RWPE2 (cell line): ENCODE results near the gene GRIP1.

Source experiments
- ATAC-seq: fragments of 200-7000 bp; cut with Tn5 transposase; 3 replicates; pipeline ENCODE4 v1.9.1; 2021; ENCODE audit warnings: low read depth
- DNase-seq: peaks from one replicate; pipeline ENCODE4 v3.0.0-alpha.2; 2020; ENCODE audit warnings: low spot score
- H3K27ac ChIP-seq: fragments of 450-650 bp; 2 replicates; pipeline ENCODE4 v1.5.1; 2017; ENCODE audit warnings: mild to moderate bottlenecking; ENCODE audit not compliant: poor library complexity, severe bottlenecking
- H3K27me3 ChIP-seq: fragments of 250-450 bp; sonication (Bioruptor Pico); 2 replicates; pipeline ENCODE4 v1.5.1; 2021; ENCODE audit warnings: mild to moderate bottlenecking, moderate library complexity; ENCODE audit not compliant: insufficient read depth, poor library complexity, severe bottlenecking
- H3K36me3 ChIP-seq: fragments of 250-450 bp; sonication (Bioruptor Pico); 2 replicates; pipeline ENCODE4 v1.5.1; 2020; ENCODE audit warnings: low read depth, mild to moderate bottlenecking, moderate library complexity
- H3K4me1 ChIP-seq: fragments of 250-450 bp; sonication (Bioruptor Pico); 2 replicates; pipeline ENCODE4 v1.5.1; 2021; ENCODE audit warnings: mild to moderate bottlenecking, moderate library complexity; ENCODE audit not compliant: insufficient read depth, poor library complexity, severe bottlenecking
- H3K4me3 ChIP-seq: fragments of 250-450 bp; sonication (Bioruptor Pico); 2 replicates; pipeline ENCODE4 v1.5.1; 2021; ENCODE audit warnings: mild to moderate bottlenecking, moderate library complexity; ENCODE audit not compliant: severe bottlenecking
- H3K9me3 ChIP-seq: fragments of 250-450 bp; sonication (Bioruptor Pico); 2 replicates; pipeline ENCODE4 v1.5.1; 2021; ENCODE audit warnings: mild to moderate bottlenecking, moderate library complexity; ENCODE audit not compliant: severe bottlenecking
- CTCF ChIP-seq: fragments of 450-650 bp; IDR thresholded peaks from one replicate; pipeline ENCODE4 v1.5.1; 2017; ENCODE audit warnings: mild to moderate bottlenecking, moderate library complexity; ENCODE audit not compliant: poor library complexity, severe bottlenecking

The GRIP1 gene

GRCh38 chr12:66380769-66381535, 297.9 kb downstream of the GRIP1 start:
- H3K9me3 ChIP-seq: no peaks in the 10 kb centered on the region
- no peak for ATAC-seq

GRCh38 chr12:66379616-66380015, 299.3 kb downstream of the GRIP1 start:
- no peak for ATAC-seq
- no peak for TF ChIP-seq CTCF
- Histone ChIP-seq H3K4me3 (no peak overlapping the region), H3K36me3 (no peaks in the 10 kb centered on the region), H3K27ac (no peak overlapping the region), H3K9me3 (no peaks in the 10 kb centered on the region), H3K4me1 (no peaks in the 10 kb centered on the region), H3K27me3 (no peaks in the 10 kb centered on the region)
- DNase-seq: no peak

More at GRCh38 chr12:66380769-66381535, 297.9 kb downstream of the GRIP1 start:
- no peak for TF ChIP-seq CTCF
- Histone ChIP-seq H3K4me3 (no peak overlapping the region), H3K27ac (no peak overlapping the region), H3K36me3 (no peaks in the 10 kb centered on the region), H3K4me1 (no peaks in the 10 kb centered on the region), H3K27me3 (no peaks in the 10 kb centered on the region)
- no peak for DNase-seq

GRCh38 chr12:66375560-66375959, 303.3 kb downstream of the GRIP1 start:
- Histone ChIP-seq H3K27me3 (no peaks in the 10 kb centered on the region), H3K36me3 (no peaks in the 10 kb centered on the region), H3K27ac (no peak overlapping the region), H3K9me3 (no peaks in the 10 kb centered on the region), H3K4me3 (no peak overlapping the region), H3K4me1 (no peaks in the 10 kb centered on the region)
- no peak for TF ChIP-seq CTCF
- no peak for DNase-seq
- no peak for ATAC-seq

- no peaks in the 10 kb centered on the region for H3K4me1 ChIP-seq
- H3K4me3 ChIP-seq: no peak overlapping the region
- ATAC-seq (no peak), DNase-seq (no peak)
- no peaks in the 10 kb centered on the region for H3K27me3 ChIP-seq
- H3K9me3 ChIP-seq: no peaks in the 10 kb centered on the region
- no peaks in the 10 kb centered on the region for H3K36me3 ChIP-seq
- H3K27ac ChIP-seq: no peak overlapping the region
- TF ChIP-seq CTCF: no peak
These were observed 306.9 kb downstream of the GRIP1 start for GRCh38 chr12:66371982-66372381.

GRCh38 chr12:66367015-66367667, 311.7 kb downstream of the GRIP1 start:
- no peak for TF ChIP-seq CTCF
- H3K9me3 ChIP-seq: no peaks in the 10 kb centered on the region
- DNase-seq (no peak), ATAC-seq (no peak)
- no peak overlapping the region for H3K27ac ChIP-seq
- H3K4me1 ChIP-seq: no peaks in the 10 kb centered on the region
- no peak overlapping the region for H3K4me3 ChIP-seq
- no peaks in the 10 kb centered on the region for H3K27me3 ChIP-seq
- no peaks in the 10 kb centered on the region for H3K36me3 ChIP-seq
